Measurements from ENCODE around the gene ALKBH2. TPM values are rescaled to one million over a fixed set of nuclear protein-coding genes. Genes with fewer than 3 reads are reported as not detected.
A peak's percentile ranks its signal among the peaks of the same experiment; 100 is the strongest.

The ALKBH2 gene
- total RNA-seq, 6 experiments from 2014 or later = 6.1 to 19.3 (median 17.1) TPM

- ATAC-seq (no peak), DNase-seq (no peak)
- Histone ChIP-seq H3K4me1 (peaks cover 0 to 78% (median 31%) of the 10 kb centered on the region in 4 donors), H3K4me3 (peak overlapping the region in 1 of 3 donors; percentile 33), H3K27me3 (no peaks in the 10 kb centered on the region), H3K27ac (peak overlapping the region in 2 of 3 donors; percentile 77 to 84), H3K36me3 (no peaks in the 10 kb centered on the region), H3K9me3 (no peaks in the 10 kb centered on the region)
- intact Hi-C loops (cut with DNase I) = no loop called here
- TF ChIP-seq CTCF (IDR thresholded peaks at IDR 0.05) = no peak
- 63% methylated on average over 5 of the region's 5 CpGs for WGBS (ENCODE audit: insufficient coverage, low coverage, low lambda C conversion rate, missing lambda C conversion rate)
Measured at GRCh38 chr12:109113661-109114321, 20.5 kb upstream of the ALKBH2 start.

GRCh38 chr12:109112720-109113465 lies 19.6 kb upstream of the ALKBH2 start:
- no peak for TF ChIP-seq CTCF (IDR thresholded peaks at IDR 0.05)
- peak; percentile 32 for TF ChIP-seq POLR2A (IDR thresholded peaks at IDR 0.05)
- DNase-seq (peak in 1 of 3 donors; percentile 58), ATAC-seq (no peak)
- Histone ChIP-seq H3K4me3 (peak overlapping the region in 1 of 3 donors; percentile 5), H3K27ac (peak overlapping the region in 2 of 3 donors; percentile 22 to 84), H3K4me1 (peaks cover 0 to 69% (median 27%) of the 10 kb centered on the region in 4 donors), H3K36me3 (no peaks in the 10 kb centered on the region), H3K9me3 (no peaks in the 10 kb centered on the region), H3K27me3 (no peaks in the 10 kb centered on the region)
- 46% methylated on average over 11 of the region's 11 CpGs for WGBS (ENCODE audit: insufficient coverage, low coverage, low lambda C conversion rate, missing lambda C conversion rate)
- intact Hi-C loops (cut with DNase I) = no loop called here

GRCh38 chr12:109110988-109111495 lies 17.8 kb upstream of the ALKBH2 start:
- Histone ChIP-seq H3K27ac (peak overlapping the region; percentile 80 to 85 (median 84)), H3K36me3 (peaks cover 0 to 6% (median 0%) of the 10 kb centered on the region in 4 donors), H3K9me3 (no peaks in the 10 kb centered on the region), H3K4me1 (peaks cover 0 to 50% (median 20%) of the 10 kb centered on the region in 4 donors), H3K27me3 (no peaks in the 10 kb centered on the region), H3K4me3 (peak overlapping the region; percentile 52 to 66 (median 65))
- DNase-seq (peak; percentile 96 to 99 (median 98)), ATAC-seq (peak; percentile 88 to 95 (median 89))
- peak; percentile 83 for TF ChIP-seq POLR2A (IDR thresholded peaks at IDR 0.05)
- no peak for TF ChIP-seq CTCF (IDR thresholded peaks at IDR 0.05)
- intact Hi-C loops (cut with DNase I) = no loop called here
- WGBS (ENCODE audit: insufficient coverage, low coverage, low lambda C conversion rate, missing lambda C conversion rate) = 10% methylated on average over 18 of the region's 28 CpGs

- no peaks in the 10 kb centered on the region for H3K27me3 ChIP-seq
- peak overlapping the region in 2 of 3 donors; percentile 80 to 84 for H3K27ac ChIP-seq
- WGBS (ENCODE audit: insufficient coverage, low coverage, low lambda C conversion rate, missing lambda C conversion rate) = 96% methylated on average over 4 of the region's 6 CpGs
- H3K4me1 ChIP-seq = peaks cover 0 to 38% (median 16%) of the 10 kb centered on the region in 4 donors
- ATAC-seq (no peak), DNase-seq (peak in 1 of 3 donors; percentile 40)
- H3K36me3 ChIP-seq = peaks cover 0 to 17% (median 4%) of the 10 kb centered on the region in 4 donors
- H3K9me3 ChIP-seq = no peaks in the 10 kb centered on the region
- no peak for TF ChIP-seq CTCF (IDR thresholded peaks at IDR 0.05)
- no peak for TF ChIP-seq POLR2A (IDR thresholded peaks at IDR 0.05)
- H3K4me3 ChIP-seq = no peak overlapping the region
- intact Hi-C loops (cut with DNase I) = no loop called here
Measured at GRCh38 chr12:109109746-109110350, 16.6 kb upstream of the ALKBH2 start.
